K562 (cell line): Measurements from ENCODE around the gene ADGRL3. TPM values are rescaled to one million over a fixed set of nuclear protein-coding genes. Genes with fewer than 3 reads are reported as not detected.
"Not testable (repeated sequence)": the region's sequence is repeated elsewhere in the genome, so short reads cannot be mapped to it uniquely, and the experiment has no call there.

Source experiments
- ATAC-seq: fragments of 200-7000 bp; cut with Tn5 transposase; 3 replicates; pipeline ENCODE4 v1.9.1; 2020; ENCODE audit warnings: moderate library complexity
- BruUV-seq: library from RNA; stranded (reverse); fragments of 400-500 nt; replicated peaks from 2 replicates; lab custom pipeline; 2021; lab: Mats Ljungman, UMichigan
- CTCF ChIA-PET: fragments of 300-600 bp; formaldehyde crosslinking; extraction: SDS; loops from one replicate; lab custom pipeline; 2021; ENCODE audit warnings: low intra/inter-chr PET ratio; lab: Yijun Ruan, JAX
- POLR2A ChIA-PET: fragments of 300-600, 350-650 bp; sonication (Branson Sonifier 250); formaldehyde crosslinking; extraction: SDS; loops from one replicate; lab custom pipeline; 2021; ENCODE audit warnings: antibody characterized with exemption, inconsistent platforms; lab: Yijun Ruan, JAX
- DNase-seq, 4 experiments: peaks; one replicate each; pipeline versions ENCODE4 v3.0.0 to v3.0.0-alpha.2; 2011 to 2018; ENCODE audit warnings: low spot score in 3 of 4, mixed read lengths in 3 of 4; ENCODE audit errors: extremely low read depth in 1 of 4
- FAIRE-seq: peaks from 2 replicates; lab custom pipeline; 2011; peaks lifted over from hg19 to GRCh38; lab: Jason Lieb, UNC
- H2AFZ ChIP-seq: 2 replicates; pipeline ENCODE4 v1.6.0; 2011; ENCODE audit warnings: low read depth, low read length, control low read depth, inconsistent platforms
- H3K27ac ChIP-seq: fragments of 200-600 bp; 3 replicates; pipeline ENCODE4 v1.8.0; 2011; ENCODE audit warnings: low read depth, mild to moderate bottlenecking, control low read depth, inconsistent platforms, low read length, moderate library complexity, mixed read lengths; ENCODE audit errors: extremely low read depth
- H3K27me3 ChIP-seq, 2 experiments: fragments of 300-600 bp in 1 of 2; 2 replicates in 1 of 2; 3 replicates in 1 of 2; pipeline versions ENCODE4 v1.6.0 to v1.8.0; 2011; ENCODE audit warnings: inconsistent platforms in 2 of 2, low read length in 2 of 2, mild to moderate bottlenecking in 1 of 2, mixed read lengths in 1 of 2, moderate library complexity in 1 of 2; ENCODE audit not compliant: control insufficient read depth in 2 of 2, insufficient read depth in 2 of 2
- H3K36me3 ChIP-seq: fragments of 300-600 bp; 3 replicates; pipeline ENCODE4 v1.8.0; 2011; ENCODE audit warnings: mild to moderate bottlenecking, low read length, inconsistent platforms; ENCODE audit not compliant: control insufficient read depth, insufficient read depth
- H3K4me1 ChIP-seq, 2 experiments: fragments of 200-600 bp in 1 of 2; replicated peaks in 1 of 2; 2 replicates in 1 of 2; 3 replicates in 1 of 2; pipeline versions ENCODE4 v1.5.1 to v1.8.0; 2011; ENCODE audit warnings: inconsistent platforms in 2 of 2, low read length in 2 of 2, mild to moderate bottlenecking in 1 of 2, mixed read lengths in 1 of 2, moderate library complexity in 1 of 2; ENCODE audit not compliant: control insufficient read depth in 2 of 2, insufficient read depth in 2 of 2
- H3K4me2 ChIP-seq: 2 replicates; pipeline ENCODE4 v1.6.1; 2011; ENCODE audit warnings: low read length, control low read depth, inconsistent platforms, mixed read lengths; ENCODE audit not compliant: insufficient read depth
- H3K4me3 ChIP-seq: fragments of 200-600 bp; sonication (generic), shearing (Covaris generic); 2 replicates; pipeline ENCODE4 v1.5.1; 2016; ENCODE audit warnings: control low read depth, inconsistent platforms
- H3K79me2 ChIP-seq: fragments of 200-600 bp; 3 replicates; pipeline ENCODE4 v1.8.0; 2011; ENCODE audit warnings: low read length, inconsistent platforms; ENCODE audit not compliant: control insufficient read depth, insufficient read depth
- H3K9ac ChIP-seq, 2 experiments: 2 replicates each; pipeline versions ENCODE4 v1.6.0 to v1.6.1; 2011; ENCODE audit warnings: low read depth in 2 of 2, low read length in 2 of 2, control low read depth in 1 of 2, inconsistent platforms in 1 of 2, mild to moderate bottlenecking in 1 of 2, mixed read lengths in 1 of 2; ENCODE audit not compliant: insufficient read depth in 1 of 2
- H3K9me1 ChIP-seq: one replicate; pipeline ENCODE4 v1.6.0; 2011; ENCODE audit warnings: inconsistent platforms, mild to moderate bottlenecking, low read length, moderate library complexity; ENCODE audit not compliant: control insufficient read depth, insufficient read depth
- H3K9me3 ChIP-seq: replicated peaks from 2 replicates; pipeline ENCODE4 v1.5.1; 2011; ENCODE audit warnings: low read depth, low read length, inconsistent platforms; ENCODE audit not compliant: control insufficient read depth, insufficient read depth
- H4K20me1 ChIP-seq: replicated peaks from 2 replicates; pipeline ENCODE4 v1.6.1; 2011; ENCODE audit warnings: low read length, inconsistent platforms, mixed read lengths; ENCODE audit not compliant: control insufficient read depth, insufficient read depth
- ZKSCAN3 ChIP-seq: fragments of 250-450 bp; sonication (Bioruptor Pico); IDR thresholded peaks from 2 replicates; pipeline ENCODE4 v1.4.0; 2020
- ZNF316 ChIP-seq: fragments of 450-650 bp; IDR thresholded peaks from 2 replicates; pipeline ENCODE4 v1.6.1; 2016
- WGBS: fragments of 100-300 bp; shearing (Covaris generic); methylation state at CpG from one replicate; pipeline ENCODE4 v1.1.6; 2016; ENCODE audit warnings: low coverage, mixed read lengths; ENCODE audit not compliant: insufficient coverage; ENCODE audit errors: missing lambda C conversion rate; 5-methylcytosine and 5-hydroxymethylcytosine counted together
- in situ Hi-C: fragments of 300-500 bp; cut with MboI; formaldehyde crosslinking; loops from 4 replicates; pipeline ENCODE4 v1.15.0; 2018; ENCODE audit warnings: inconsistent platforms, mixed read lengths
- intact Hi-C: fragments of 100-400 bp; cut with micrococcal nuclease; formaldehyde crosslinking; loops from 2 replicates; pipeline ENCODE4 v1.14.2; 2022
- polyA plus RNA-seq, 8 experiments: library from polyadenylated mRNA; depleted of rRNA in 4 of 8; stranded (reverse) in 5 of 8; unstranded in 3 of 8; fragments of >200 nt; fragmentation: Nextera tagmentation in 2 of 8; fragmentation: Illumina TruSeq in 1 of 8; extraction: Ambion mirVana in 2 of 8; extraction: Trizol in 1 of 8; gene quantifications; 2 replicates each; pipeline versions ENCODE4 v1.2.1 to v1.2.3, GENCODE V29; 2011 to 2014; ENCODE audit warnings: inconsistent platforms in 1 of 8, missing spikeins in 1 of 8
- total RNA-seq, 7 experiments: library from RNA; depleted of rRNA in 6 of 7; stranded (reverse); fragments of >200 nt in 6 of 7; fragmentation: Illumina TruSeq in 2 of 7; extraction: Trizol in 2 of 7; gene quantifications; 2 replicates each; pipeline versions ENCODE4 v1.2.1 to v1.2.3, GENCODE V29; 2011 to 2021; ENCODE audit warnings: low replicate concordance in 1 of 7

ADGRL3 gene
- total and polyA plus RNA-seq, 9 of the 15 experiments (the other 6 are each of a cell fraction or from before 2014, with no cell fraction given), result 0.03 to 0.14 (median 0.04) TPM; not detected in 2

DNA sequence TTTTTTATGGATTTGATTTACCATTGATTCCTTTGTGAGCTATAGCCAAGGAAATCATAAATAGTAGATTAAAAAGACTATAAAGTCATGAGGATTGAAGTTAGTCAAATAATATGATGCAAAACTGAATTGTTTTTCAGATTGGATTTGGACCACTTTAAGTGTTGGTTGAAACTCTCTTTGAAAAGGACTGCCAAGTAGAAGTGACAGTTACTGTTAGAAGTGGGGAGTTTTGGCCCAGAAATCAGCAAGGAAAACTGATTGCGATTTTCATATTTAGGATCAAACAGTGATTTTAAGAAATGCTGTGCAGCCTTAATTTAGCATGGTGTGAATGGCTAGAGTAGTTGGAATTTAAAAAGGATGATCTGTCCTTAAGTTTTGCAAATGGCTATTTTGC lies 4.9 kb downstream of the ADGRL3 start:
- intact Hi-C loops, result no loop called here
- TF ChIP-seq ZKSCAN3 (no peak), ZNF316 (no peak)
- in situ Hi-C loops, result no loop called here
- ChIA-PET POLR2A (no interaction called here), CTCF (no interaction called here)
- Histone ChIP-seq H3K4me1 (peaks cover 0 to 3% of the 10 kb centered on the region in 2 experiments; a peak in 1 of 5 replicates), H3K9me1 (no peaks in the 10 kb centered on the region), H3K4me3 (no peak overlapping the region), H4K20me1 (no peaks in the 10 kb centered on the region), H3K79me2 (no peaks in the 10 kb centered on the region), H3K9me3 (no peaks in the 10 kb centered on the region), H3K27ac (no peak overlapping the region), H3K9ac (no peak overlapping the region), H3K27me3 (0 out of 5 replicates have a peak, but pooled peaks cover 0 to 4% of the 10 kb centered on the region in 2 experiments), H2AFZ (no peak overlapping the region), H3K36me3 (no peaks in the 10 kb centered on the region), H3K4me2 (no peak overlapping the region)
- DNase-seq, result no peak
- FAIRE-seq, result no peak
- ATAC-seq, result no peak
- 0% methylated on average over 1 of the region's 1 CpG for WGBS
- BruUV-seq, result no TSS peak

DNA sequence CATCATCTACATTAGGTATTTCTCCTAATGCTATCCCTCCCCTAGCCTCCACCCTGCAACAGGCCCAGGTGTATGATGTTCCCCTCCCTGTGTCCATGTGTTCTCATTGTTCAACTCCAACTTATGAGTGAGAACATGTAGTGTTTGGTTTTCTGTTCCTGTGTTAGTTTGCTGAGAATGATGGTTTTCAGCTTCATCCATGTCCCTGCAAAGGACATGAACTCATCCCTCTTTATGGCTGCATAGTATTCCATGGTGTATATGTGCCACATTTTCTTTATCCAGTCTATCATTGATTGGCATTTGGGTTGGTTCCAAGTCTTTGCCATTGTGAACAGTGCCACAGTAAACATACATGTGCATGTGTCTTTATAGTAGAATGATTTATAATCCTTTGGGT lies 7.0 kb downstream of the ADGRL3 start:
- H3K4me3 ChIP-seq, H3K27me3 ChIP-seq, H3K79me2 ChIP-seq, H3K9ac ChIP-seq, H2AFZ ChIP-seq, H3K9me1 ChIP-seq, CTCF ChIA-PET, POLR2A ChIA-PET, H3K36me3 ChIP-seq, ATAC-seq, H3K4me1 ChIP-seq, BruUV-seq, DNase-seq, H4K20me1 ChIP-seq, H3K27ac ChIP-seq, FAIRE-seq, H3K4me2 ChIP-seq, in situ Hi-C loops, H3K9me3 ChIP-seq, intact Hi-C loops: not testable (repeated sequence)
